Measurements from ENCODE around the gene IFIT3. TPM values are rescaled to one million over a fixed set of nuclear protein-coding genes. Genes with fewer than 3 reads are reported as not detected.

The IFIT3 gene
- total RNA-seq, 1 experiment from 2014 or later = 7.2 TPM

- H3K9me3 ChIP-seq (ENCODE audit: insufficient read depth, low read depth) = no peaks in the 10 kb centered on the region
- DNase-seq = no peak
- no peak overlapping the region for H3K4me2 ChIP-seq
- H4K20me1 ChIP-seq (ENCODE audit: insufficient read depth) = no peaks in the 10 kb centered on the region
- intact Hi-C loops (cut with micrococcal nuclease; ENCODE audit: unreplicated experiment) = no loop called here
- no peaks in the 10 kb centered on the region for H3K9me2 ChIP-seq (ENCODE audit: insufficient read depth)
- no peaks in the 10 kb centered on the region; the same call in 1 of the 2 replicates for H3K4me1 ChIP-seq (replicated peaks; ENCODE audit: insufficient read depth)
- ChIA-PET CTCF (no interaction called here), POLR2A (ENCODE audit: unreplicated experiment) (no interaction called here)
- TF ChIP-seq CTCF (conservative IDR thresholded peaks at IDR 0.05) (no peak), EZH2 (IDR thresholded peaks at IDR 0.05; ENCODE audit: low read depth) (no peak)
- H3K36me3 ChIP-seq (ENCODE audit: low read depth) = no peaks in the 10 kb centered on the region
- H2AFZ ChIP-seq = no peak overlapping the region
- no peaks in the 10 kb centered on the region; the same call in 1 of the 2 replicates for H3F3A ChIP-seq (ENCODE audit: insufficient read depth, low read depth)
- no peaks in the 10 kb centered on the region for H3K27me3 ChIP-seq (ENCODE audit: insufficient read depth, low read depth)
- H3K4me3 ChIP-seq = no peak overlapping the region
- no TSS peak for BruUV-seq (replicated peaks)
- no peaks in the 10 kb centered on the region for H3K79me2 ChIP-seq (ENCODE audit: low read depth)
- H3K27ac ChIP-seq = no peak overlapping the region
Observed at GRCh38 chr10:89335226-89335625, 7.4 kb downstream of the IFIT3 start.

GRCh38 chr10:89336241-89336640, 8.4 kb downstream of the IFIT3 start:
- Histone ChIP-seq H3K27me3 (ENCODE audit: insufficient read depth, low read depth) (no peaks in the 10 kb centered on the region), H3K9me2 (ENCODE audit: insufficient read depth) (no peaks in the 10 kb centered on the region), H3K79me2 (ENCODE audit: low read depth) (no peaks in the 10 kb centered on the region), H3K9me3 (ENCODE audit: insufficient read depth, low read depth) (no peaks in the 10 kb centered on the region), H3K4me2 (no peak overlapping the region), H3K27ac (no peak overlapping the region), H3F3A (ENCODE audit: insufficient read depth, low read depth) (no peaks in the 10 kb centered on the region), H3K4me3 (no peak overlapping the region), H3K36me3 (ENCODE audit: low read depth) (no peaks in the 10 kb centered on the region), H3K4me1 (replicated peaks; ENCODE audit: insufficient read depth) (no peaks in the 10 kb centered on the region; the same call in 1 of the 2 replicates), H2AFZ (no peak overlapping the region), H4K20me1 (ENCODE audit: insufficient read depth) (no peaks in the 10 kb centered on the region)
- POLR2A ChIA-PET (ENCODE audit: unreplicated experiment) = no interaction called here
- no TSS peak for BruUV-seq (replicated peaks)
- TF ChIP-seq EZH2 (IDR thresholded peaks at IDR 0.05; ENCODE audit: low read depth) (no peak), CTCF (conservative IDR thresholded peaks at IDR 0.05) (no peak)
- CTCF ChIA-PET = no interaction called here
- no peak for DNase-seq
- intact Hi-C loops (cut with micrococcal nuclease; ENCODE audit: unreplicated experiment) = no loop called here

DNA sequence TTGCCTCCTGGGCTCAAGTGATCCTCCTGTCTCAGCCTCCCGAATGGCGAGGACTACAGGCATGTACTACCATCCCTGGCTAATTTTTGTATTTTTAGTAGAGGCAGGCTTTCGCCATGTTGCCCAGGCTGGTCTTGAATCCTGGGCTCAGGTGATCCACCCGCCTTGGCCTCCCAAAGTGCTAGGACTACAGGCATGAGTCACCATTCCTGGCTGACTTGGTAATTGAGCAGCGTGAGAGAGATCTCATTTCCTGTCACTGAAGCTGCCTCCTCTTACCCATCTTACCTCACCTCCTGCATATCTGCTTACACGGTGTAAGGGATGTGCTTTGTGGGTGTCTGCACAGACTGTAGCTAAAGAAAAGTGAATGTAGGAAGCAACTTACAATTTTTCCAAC, 9.7 kb downstream of the IFIT3 start:
- H3K27me3 ChIP-seq (ENCODE audit: insufficient read depth, low read depth) = no peaks in the 10 kb centered on the region
- no peaks in the 10 kb centered on the region for H3F3A ChIP-seq (ENCODE audit: insufficient read depth, low read depth)
- H3K36me3 ChIP-seq (ENCODE audit: low read depth) = no peaks in the 10 kb centered on the region
- H3K4me1 ChIP-seq (replicated peaks; ENCODE audit: insufficient read depth) = no peaks in the 10 kb centered on the region; the same call in 1 of the 2 replicates
- no peaks in the 10 kb centered on the region for H3K9me2 ChIP-seq (ENCODE audit: insufficient read depth)
- H3K4me3 ChIP-seq = no peak overlapping the region
- no peak overlapping the region for H2AFZ ChIP-seq
- H3K4me2 ChIP-seq = no peak overlapping the region
- H3K9me3 ChIP-seq (ENCODE audit: insufficient read depth, low read depth) = no peaks in the 10 kb centered on the region
- CTCF ChIA-PET = no interaction called here
- no TSS peak for BruUV-seq (replicated peaks)
- no peaks in the 10 kb centered on the region for H4K20me1 ChIP-seq (ENCODE audit: insufficient read depth)
- intact Hi-C loops (cut with micrococcal nuclease; ENCODE audit: unreplicated experiment) = no loop called here
- no peaks in the 10 kb centered on the region for H3K79me2 ChIP-seq (ENCODE audit: low read depth)
- DNase-seq = no peak
- no peak overlapping the region for H3K27ac ChIP-seq
- TF ChIP-seq CTCF (conservative IDR thresholded peaks at IDR 0.05) (no peak), EZH2 (IDR thresholded peaks at IDR 0.05; ENCODE audit: low read depth) (no peak)
- POLR2A ChIA-PET (ENCODE audit: unreplicated experiment) = no interaction called here
